SK-N-SH (cell line): ENCODE results near the gene SERTAD2.

Experiments
- CTCF ChIP-seq: fragments of 200-600 bp; sonication (generic); IDR thresholded peaks from 2 replicates; pipeline ENCODE4 v1.6.1; 2017; ENCODE audit warnings: antibody characterized with exemption, mild to moderate bottlenecking, moderate library complexity
- EP300 ChIP-seq, 2 experiments: IDR thresholded peaks; 2 replicates each; pipeline versions ENCODE4 v1.4.0 to v1.6.1; 2012; ENCODE audit warnings: borderline replicate concordance in 1 of 2, low read depth in 1 of 2, low read length in 1 of 2
- EZH2phosphoT487 ChIP-seq: fragments of 200-600 bp; sonication (generic); IDR thresholded peaks from 2 replicates; pipeline ENCODE4 v1.6.1; 2017; ENCODE audit warnings: low read depth, mixed run types, mild to moderate bottlenecking, antibody characterized with exemption, moderate library complexity, borderline replicate concordance
- TAF1 ChIP-seq: IDR thresholded peaks from 2 replicates; pipeline ENCODE4 v1.6.1; 2012; ENCODE audit warnings: low read depth, mild to moderate bottlenecking, low read length, moderate library complexity, borderline replicate concordance
- YY1 ChIP-seq: IDR thresholded peaks from 2 replicates; pipeline ENCODE4 v1.4.0; 2012; ENCODE audit warnings: low read depth, mild to moderate bottlenecking
- ZBTB33 ChIP-seq: IDR thresholded peaks from 2 replicates; pipeline ENCODE4 v1.4.0; 2012; ENCODE audit warnings: low read depth, borderline replicate concordance

- TF ChIP-seq TAF1 (no peak), EZH2phosphoT487 (no peak), EP300 (IDR thresholded peaks at IDR 0.05; ENCODE audit: borderline replicate concordance in 1 of 2, low read depth in 1 of 2, low read length in 1 of 2) (no peak), ZBTB33 (no peak), CTCF (no peak), YY1 (no peak)
Observed at GRCh38 chr2:64661741-64662169, 8.0 kb upstream of the SERTAD2 start.
